Panc1 (cell line): ENCODE data around the gene NANOS2. TPM values are rescaled to one million over a fixed set of nuclear protein-coding genes. Genes with fewer than 3 reads are reported as not detected.
A peak's percentile ranks its signal among the peaks of the same experiment; 100 is the strongest.

ENCODE experiments used
- ATAC-seq: fragments of 200-7000 bp; cut with Tn5 transposase; 2 replicates; pipeline ENCODE4 v1.9.1; 2020; ENCODE audit warnings: mild to moderate bottlenecking, moderate library complexity
- BruUV-seq: library from RNA; stranded (reverse); fragments of 400-500 nt; replicated peaks from 2 replicates; lab custom pipeline; 2021; lab: Mats Ljungman, UMichigan
- CTCF ChIA-PET: fragments of 300-600 bp; sonication (Branson Sonifier 250); formaldehyde crosslinking; loops from one replicate; lab custom pipeline; 2022; ENCODE audit warnings: antibody characterized with exemption; lab: Charles Lee
- POLR2A ChIA-PET: fragments of 300-600 bp; sonication (Branson Sonifier 250); formaldehyde crosslinking; loops from one replicate; lab custom pipeline; 2022; ENCODE audit warnings: antibody characterized with exemption; lab: Charles Lee
- DNase-seq: peaks from one replicate; pipeline ENCODE4 v3.0.0-alpha.2; 2010; ENCODE audit warnings: low read depth, low spot score
- H3K27ac ChIP-seq: 2 replicates; pipeline ENCODE4 v1.5.1; 2011; ENCODE audit warnings: mild to moderate bottlenecking, low read length, inconsistent platforms
- H3K27me3 ChIP-seq: fragments of 200-500 bp; sonication (Bioruptor generic); 2 replicates; pipeline ENCODE4 v1.6.0; 2014; ENCODE audit warnings: low read length, inconsistent platforms; ENCODE audit not compliant: control insufficient read depth, insufficient read depth
- H3K36me3 ChIP-seq: fragments of 200-500 bp; sonication (Bioruptor generic); 2 replicates; pipeline ENCODE4 v1.5.1; 2014; ENCODE audit warnings: inconsistent platforms, mild to moderate bottlenecking, low read length, moderate library complexity; ENCODE audit not compliant: control insufficient read depth, insufficient read depth
- H3K4me1 ChIP-seq: 2 replicates; pipeline ENCODE4 v1.5.1; 2011; ENCODE audit warnings: inconsistent platforms, mild to moderate bottlenecking, low read length, moderate library complexity; ENCODE audit not compliant: control insufficient read depth, insufficient read depth
- H3K4me3 ChIP-seq, 2 experiments: 2 replicates each; pipeline ENCODE4 v1.5.1; 2011 to 2012; ENCODE audit warnings: low read depth in 2 of 2, low read length in 2 of 2, mild to moderate bottlenecking in 2 of 2, inconsistent platforms in 1 of 2, moderate library complexity in 1 of 2
- H3K9me3 ChIP-seq: fragments of 200-500 bp; sonication (Bioruptor generic); 2 replicates; pipeline ENCODE4 v1.5.1; 2014; ENCODE audit warnings: low read depth, mild to moderate bottlenecking, inconsistent platforms, low read length, moderate library complexity; ENCODE audit not compliant: control insufficient read depth, insufficient read depth
- CTCF ChIP-seq: fragments of 450-650 bp; IDR thresholded peaks from 2 replicates; pipeline ENCODE4 v1.5.1; 2017; ENCODE audit warnings: mild to moderate bottlenecking
- POLR2AphosphoS5 ChIP-seq: IDR thresholded peaks from 2 replicates; pipeline ENCODE4 v1.6.1; 2012; ENCODE audit warnings: mild to moderate bottlenecking, low read depth, low read length, moderate library complexity
- REST ChIP-seq, 2 experiments: IDR thresholded peaks; 2 replicates each; pipeline ENCODE4 v1.6.1; 2011 to 2012; ENCODE audit warnings: low read depth in 2 of 2, control low read depth in 1 of 2, low read length in 1 of 2, mild to moderate bottlenecking in 1 of 2, moderate library complexity in 1 of 2; ENCODE audit not compliant: insufficient read depth in 1 of 2
- SIN3A ChIP-seq: IDR thresholded peaks from 2 replicates; pipeline ENCODE4 v1.6.1; 2012; ENCODE audit warnings: low read depth, mild to moderate bottlenecking, low read length, moderate library complexity, borderline replicate concordance; ENCODE audit not compliant: insufficient read depth
- TCF7L2 ChIP-seq: IDR thresholded peaks from 2 replicates; pipeline ENCODE4 v1.6.1; 2011; ENCODE audit warnings: mild to moderate bottlenecking, low read depth, low read length, inconsistent platforms
- in situ Hi-C: cut with HindIII; loops from 2 replicates; pipeline ENCODE4 v1.10.0; 2016; ENCODE audit warnings: low sequenced_read_pairs, low pct_unique_long_range_greater_than_20kb
- intact Hi-C: fragments of 100-400 bp; cut with micrococcal nuclease; formaldehyde crosslinking; loops from one replicate; pipeline ENCODE4 v1.10.0; 2022; ENCODE audit not compliant: unreplicated experiment
- total RNA-seq: library from RNA; stranded (reverse); gene quantifications from one replicate; pipeline ENCODE4 v1.2.1, GENCODE V29; 2021; ENCODE audit not compliant: unreplicated experiment

The NANOS2 gene
- total RNA-seq, 1 experiment from 2014 or later: not detected

DNA sequence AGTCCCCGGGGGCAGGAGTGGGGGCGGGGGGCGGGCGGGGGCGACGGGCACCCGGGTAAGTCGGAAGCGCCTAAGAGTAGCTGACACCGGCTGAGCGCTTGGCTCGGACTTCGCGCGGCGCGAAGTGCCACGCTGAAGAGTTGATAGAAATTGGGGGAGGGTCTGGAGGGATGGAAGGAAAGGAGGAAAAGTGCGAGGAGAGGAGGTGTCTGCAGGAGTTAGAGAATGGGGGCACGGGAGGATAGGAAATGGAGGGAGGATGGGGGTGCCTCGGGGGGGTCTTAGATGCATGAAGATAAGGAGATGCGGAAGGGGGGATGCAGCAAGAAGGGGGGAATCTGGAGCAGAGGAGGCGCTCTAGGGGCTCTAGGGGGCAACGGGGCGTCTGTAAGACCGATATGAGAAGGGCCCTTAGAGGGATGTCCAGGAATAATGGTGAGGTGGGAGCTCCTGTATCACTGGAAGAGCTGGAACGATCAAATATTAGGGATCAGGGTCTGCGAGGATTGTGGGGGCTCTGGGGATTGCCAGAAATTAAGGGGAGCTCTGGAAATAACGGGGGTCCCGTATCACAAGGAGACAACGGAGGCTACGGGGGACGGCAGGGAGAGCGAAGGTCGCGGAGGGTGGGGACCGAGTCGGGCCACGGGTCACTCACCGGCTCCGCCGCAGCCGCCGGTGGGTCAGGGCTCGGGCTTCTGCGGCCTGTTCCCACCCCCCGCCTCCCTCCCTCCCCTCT lies 12.5 kb downstream of the NANOS2 start, which contains the start of gene MYPOP:
TSS of gene MYPOP (minus strand) at position 702 of the 739 bp plus-strand sequence. CDS start 840 bp downstream, outside the sequence.
- Histone ChIP-seq H3K4me3 (peak within 1 kb of the TSS; percentile 70 to 82), H3K9me3 (no peaks in the 10 kb centered on the region), H3K27me3 (no peaks in the 10 kb centered on the region), H3K27ac (peak within 1 kb of the TSS; percentile 81), H3K36me3 (peaks cover 2% of the 10 kb centered on the region; the same call in 1 of the 2 replicates), H3K4me1 (peaks cover 3% of the 10 kb centered on the region)
- in situ Hi-C loops: no loop called here
- ChIA-PET CTCF (interaction anchor here (0.6 to 0.8 kb wide), 4 partner anchors 81 to 636 kb away, joined by 3 to 9 read pairs (median 5); partner anchors contain the start of gene DMPK), POLR2A (no interaction called here)
- intact Hi-C loops: no loop called here
- no peak for DNase-seq
- TF ChIP-seq TCF7L2 (no peak), REST (IDR thresholded peaks at IDR 0.05; ENCODE audit: insufficient read depth in 1 of 2, low read depth in 2 of 2, low read length in 1 of 2) (no peak), CTCF (no peak), POLR2AphosphoS5 (no peak), SIN3A (no peak)
- ATAC-seq: peak; percentile 14
- no TSS peak for BruUV-seq

- intact Hi-C loops (no loop called here), in situ Hi-C loops (no loop called here)
- ChIA-PET CTCF (interaction anchor here (0.8 kb wide), 1 partner anchor 84 kb away, joined by 6 read pairs; no protein-coding TSS in a partner anchor), POLR2A (no interaction called here)
- BruUV-seq: no TSS peak
- Histone ChIP-seq H3K9me3 (no peaks in the 10 kb centered on the region), H3K4me1 (peaks cover 3% of the 10 kb centered on the region), H3K4me3 (peak overlapping the region; percentile 70 to 82), H3K36me3 (peaks cover 2% of the 10 kb centered on the region; the same call in 1 of the 2 replicates), H3K27me3 (no peaks in the 10 kb centered on the region), H3K27ac (no peak overlapping the region; the same call in 1 of the 2 replicates)
- DNase-seq: no peak
- ATAC-seq: no peak
- TF ChIP-seq REST (IDR thresholded peaks at IDR 0.05; ENCODE audit: insufficient read depth in 1 of 2, low read depth in 2 of 2, low read length in 1 of 2) (no peak), POLR2AphosphoS5 (no peak), SIN3A (no peak), TCF7L2 (no peak), CTCF (no peak)
Observed at GRCh38 chr19:45901432-45901911, 13.1 kb downstream of the NANOS2 start.
